HepG2 (cell line): ENCODE data around the gene SECTM1. TPM values are rescaled to one million over a fixed set of nuclear protein-coding genes. Genes with fewer than 3 reads are reported as not detected.

ENCODE experiments used
- ATM ChIP-seq: fragments of 450-650 bp; IDR thresholded peaks from 2 replicates; pipeline ENCODE4 v1.7.1; 2017; ENCODE audit warnings: mild to moderate bottlenecking, borderline replicate concordance
- CENPT ChIP-seq: sonication (generic); formaldehyde crosslinking; IDR thresholded peaks from 2 replicates; pipeline ENCODE4 v1.8.0; 2022; ENCODE audit warnings: low read depth, mild to moderate bottlenecking, moderate library complexity, missing genetic modification reagents
- HHEX ChIP-seq: IDR thresholded peaks from 2 replicates; pipeline ENCODE4 v1.6.1; 2016; ENCODE audit warnings: control low read depth
- ISX ChIP-seq: sonication (generic); formaldehyde crosslinking; conservative IDR thresholded peaks from 2 replicates; pipeline ENCODE4 v1.5.0; 2020; ENCODE audit warnings: missing genetic modification reagents
- KLF13 ChIP-seq: sonication (generic); formaldehyde crosslinking; IDR thresholded peaks from 2 replicates; pipeline ENCODE4 v1.4.0; 2020; ENCODE audit warnings: mild to moderate bottlenecking, missing genetic modification reagents
- MXD4 ChIP-seq: IDR thresholded peaks from 2 replicates; pipeline ENCODE4 v1.6.1; 2016; ENCODE audit warnings: mild to moderate bottlenecking, missing biosample characterization, missing genetic modification reagents
- RARA ChIP-seq: IDR thresholded peaks from 2 replicates; pipeline ENCODE4 v1.6.1; 2016; ENCODE audit warnings: missing genetic modification reagents, missing compliant biosample characterization
- SIN3B ChIP-seq: fragments of 150-350 bp; IDR thresholded peaks from 2 replicates; pipeline ENCODE4 v1.6.1; 2014; ENCODE audit warnings: low read length
- TBX3 ChIP-seq: fragments of 450-650 bp; IDR thresholded peaks from 2 replicates; pipeline ENCODE4 v1.6.1; 2017; ENCODE audit warnings: antibody characterized with exemption, mild to moderate bottlenecking, inconsistent platforms, borderline replicate concordance
- TEF ChIP-seq: sonication (generic); formaldehyde crosslinking; IDR thresholded peaks from 2 replicates; pipeline ENCODE4 v1.5.0; 2020; ENCODE audit warnings: missing genetic modification reagents
- TGIF2 ChIP-seq: IDR thresholded peaks from 2 replicates; pipeline ENCODE4 v1.6.1; 2016; ENCODE audit warnings: control low read depth, missing compliant biosample characterization
- ZBTB26 ChIP-seq: IDR thresholded peaks from 2 replicates; pipeline ENCODE4 v1.6.1; 2016; ENCODE audit warnings: missing compliant biosample characterization, missing genetic modification reagents, borderline replicate concordance
- ZBTB38 ChIP-seq: sonication (generic); formaldehyde crosslinking; IDR thresholded peaks from 2 replicates; pipeline ENCODE4 v1.5.1; 2020; ENCODE audit warnings: mild to moderate bottlenecking, missing genetic modification reagents
- ZNF225 ChIP-seq: sonication (generic); formaldehyde crosslinking; IDR thresholded peaks from 2 replicates; pipeline ENCODE4 v1.4.0; 2020; ENCODE audit warnings: mild to moderate bottlenecking, missing genetic modification reagents
- ZNF281 ChIP-seq: sonication (generic); formaldehyde crosslinking; IDR thresholded peaks from 2 replicates; pipeline ENCODE4 v1.4.0; 2020; ENCODE audit warnings: missing genetic modification reagents, borderline replicate concordance
- ZNF296 ChIP-seq: sonication (generic); formaldehyde crosslinking; conservative IDR thresholded peaks from 2 replicates; pipeline ENCODE4 v1.5.0; 2020; ENCODE audit warnings: mild to moderate bottlenecking, missing genetic modification reagents
- ZNF570 ChIP-seq: sonication (generic); formaldehyde crosslinking; IDR thresholded peaks from 2 replicates; pipeline ENCODE4 v1.4.0; 2020; ENCODE audit warnings: mild to moderate bottlenecking, missing genetic modification reagents, borderline replicate concordance
- ZNF574 ChIP-seq: sonication (generic); formaldehyde crosslinking; IDR thresholded peaks from 2 replicates; pipeline ENCODE4 v1.4.0; 2020; ENCODE audit warnings: missing genetic modification reagents
- ZNF766 ChIP-seq: sonication (generic); formaldehyde crosslinking; IDR thresholded peaks from 2 replicates; pipeline ENCODE4 v1.5.0; 2020; ENCODE audit warnings: missing genetic modification reagents, borderline replicate concordance
- ZNF800 ChIP-seq: sonication (generic); formaldehyde crosslinking; IDR thresholded peaks from 2 replicates; pipeline ENCODE4 v1.4.0; 2020; ENCODE audit warnings: missing genetic modification reagents
- polyA plus RNA-seq, 8 experiments: library from polyadenylated mRNA; depleted of rRNA in 3 of 8; stranded (reverse) in 7 of 8; unstranded in 1 of 8; fragments of >200 nt; fragmentation: Illumina TruSeq in 4 of 8; extraction: Trizol in 4 of 8; gene quantifications; 2 replicates each; pipeline versions ENCODE4 v1.2.1 to v1.2.3, GENCODE V29; 2011 to 2016; ENCODE audit warnings: low read depth in 4 of 8, missing spikeins in 1 of 8, mixed read lengths in 1 of 8; ENCODE audit not compliant: insufficient read depth in 1 of 8
- total RNA-seq, 5 experiments: library from RNA; depleted of rRNA; stranded (reverse); fragments of >200 nt; fragmentation: Illumina TruSeq; extraction: Trizol; gene quantifications; 2 replicates each; pipeline ENCODE4 v1.2.3, GENCODE V29; 2016; ENCODE audit warnings: low read depth in 1 of 5

SECTM1 gene
- total and polyA plus RNA-seq, 2 of the 13 experiments (the other 11 are each of a cell fraction or from before 2014, with no cell fraction given), result 3.5 to 5.3 TPM

- TF ChIP-seq RARA (CRISPR knock-in tag) (peak; percentile 68), ZBTB26 (CRISPR knock-in tag) (no peak; the same call in 1 of the 2 replicates), ZNF800 (CRISPR knock-in tag) (no peak), HHEX (CRISPR knock-in tag) (no peak), ZNF281 (peak; percentile 59; the same call in 1 of the 2 replicates), TBX3 (no peak), ISX (no peak), ZNF766 (no peak), ZNF574 (CRISPR knock-in tag) (0 out of 2 replicates have a peak, but pooled peaks have one; percentile 58), TEF (no peak), ATM (no peak), CENPT (CRISPR knock-in tag) (no peak), SIN3B (no peak), ZNF296 (CRISPR knock-in tag) (peak; percentile 56), KLF13 (no peak), ZNF570 (no peak), MXD4 (CRISPR knock-in tag) (no peak; the same call in 1 of the 2 replicates), TGIF2 (no peak; the same call in 1 of the 2 replicates), ZBTB38 (CRISPR knock-in tag) (no peak), ZNF225 (CRISPR knock-in tag) (no peak; the same call in 1 of the 2 replicates)
Observed at GRCh38 chr17:82317394-82318168, 16.0 kb downstream of the SECTM1 start, which contains the start of gene CD7 (continued).
